A549 (cell line): ENCODE data around the gene RERE.

Experiments
- CHD2 ChIP-seq: fragments of 150-350 bp; IDR thresholded peaks from 2 replicates; pipeline ENCODE4 v1.6.1; 2014; ENCODE audit warnings: low read length; ENCODE audit not compliant: partially characterized antibody
- EP300 ChIP-seq, 2 experiments: fragments of >200 bp; sonication (Bioruptor Twin); formaldehyde crosslinking; IDR thresholded peaks; 2 replicates in 1 of 2; 3 replicates in 1 of 2; pipeline ENCODE4 v1.6.1; 2016 to 2017
- ZNF302 ChIP-seq: fragments of 250-450 bp; sonication (Bioruptor Pico); IDR thresholded peaks from 2 replicates; pipeline ENCODE4 v1.9.0; 2021; ENCODE audit warnings: inconsistent platforms, mild to moderate bottlenecking, moderate library complexity
- TF ChIP-seq, protein P1 (sequence below): fragments of >200 bp; sonication (Bioruptor Twin); formaldehyde crosslinking; IDR thresholded peaks from 3 replicates; pipeline ENCODE4 v1.5.1; 2016

DNA sequence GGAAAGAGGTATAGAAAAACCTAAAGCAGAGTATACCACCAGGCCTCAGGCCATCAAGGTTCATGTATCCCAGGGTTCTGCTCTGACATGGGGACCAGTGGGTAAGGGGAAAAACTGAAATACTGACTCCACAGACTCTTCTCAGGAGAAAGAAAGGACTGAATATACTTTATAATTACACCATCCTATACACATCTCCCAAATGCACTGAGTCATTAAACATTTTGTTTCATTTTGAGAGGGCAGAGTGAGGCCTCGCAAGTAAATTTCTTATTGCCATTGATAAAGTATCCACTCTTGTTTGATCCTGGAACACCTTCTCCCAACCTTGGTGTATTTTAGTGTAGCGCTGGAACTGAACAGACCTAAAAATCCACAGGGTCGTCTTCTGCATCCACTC is 251.6 kb downstream of the RERE start:
- TF ChIP-seq, protein P1, sequence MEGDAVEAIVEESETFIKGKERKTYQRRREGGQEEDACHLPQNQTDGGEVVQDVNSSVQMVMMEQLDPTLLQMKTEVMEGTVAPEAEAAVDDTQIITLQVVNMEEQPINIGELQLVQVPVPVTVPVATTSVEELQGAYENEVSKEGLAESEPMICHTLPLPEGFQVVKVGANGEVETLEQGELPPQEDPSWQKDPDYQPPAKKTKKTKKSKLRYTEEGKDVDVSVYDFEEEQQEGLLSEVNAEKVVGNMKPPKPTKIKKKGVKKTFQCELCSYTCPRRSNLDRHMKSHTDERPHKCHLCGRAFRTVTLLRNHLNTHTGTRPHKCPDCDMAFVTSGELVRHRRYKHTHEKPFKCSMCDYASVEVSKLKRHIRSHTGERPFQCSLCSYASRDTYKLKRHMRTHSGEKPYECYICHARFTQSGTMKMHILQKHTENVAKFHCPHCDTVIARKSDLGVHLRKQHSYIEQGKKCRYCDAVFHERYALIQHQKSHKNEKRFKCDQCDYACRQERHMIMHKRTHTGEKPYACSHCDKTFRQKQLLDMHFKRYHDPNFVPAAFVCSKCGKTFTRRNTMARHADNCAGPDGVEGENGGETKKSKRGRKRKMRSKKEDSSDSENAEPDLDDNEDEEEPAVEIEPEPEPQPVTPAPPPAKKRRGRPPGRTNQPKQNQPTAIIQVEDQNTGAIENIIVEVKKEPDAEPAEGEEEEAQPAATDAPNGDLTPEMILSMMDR: no peak
- no peak for TF ChIP-seq ZNF302
- no peak for TF ChIP-seq CHD2
- TF ChIP-seq EP300 (IDR thresholded peaks at IDR 0.05): no peak
